H1 (cell line): ENCODE measurements around the gene LDB1.

ENCODE experiments used
- CEBPB ChIP-seq: IDR thresholded peaks from 2 replicates; pipeline ENCODE4 v1.6.1; 2012; ENCODE audit warnings: low read depth, low read length
- POLR2A ChIP-seq, 2 experiments: IDR thresholded peaks; 1 replicate in 1 of 2; 2 replicates in 1 of 2; pipeline ENCODE4 v1.6.1; 2011; ENCODE audit warnings: low read depth in 2 of 2, low read length in 2 of 2, mild to moderate bottlenecking in 2 of 2; ENCODE audit errors: control extremely low read depth in 1 of 2
- TCF12 ChIP-seq: IDR thresholded peaks from 2 replicates; pipeline ENCODE4 v1.6.1; 2011; ENCODE audit warnings: low read depth, mild to moderate bottlenecking, low read length
- TF ChIP-seq, protein P1 (sequence below), 3 experiments: IDR thresholded peaks; 1 replicate in 2 of 3; 2 replicates in 1 of 3; pipeline versions ENCODE4 v1.5.1 to v1.6.1; 2011; ENCODE audit warnings: low read length in 3 of 3, mild to moderate bottlenecking in 3 of 3, inconsistent platforms in 2 of 3, low read depth in 1 of 3, moderate library complexity in 1 of 3; ENCODE audit not compliant: insufficient read depth in 1 of 3; ENCODE audit errors: control extremely low read depth in 1 of 3

DNA sequence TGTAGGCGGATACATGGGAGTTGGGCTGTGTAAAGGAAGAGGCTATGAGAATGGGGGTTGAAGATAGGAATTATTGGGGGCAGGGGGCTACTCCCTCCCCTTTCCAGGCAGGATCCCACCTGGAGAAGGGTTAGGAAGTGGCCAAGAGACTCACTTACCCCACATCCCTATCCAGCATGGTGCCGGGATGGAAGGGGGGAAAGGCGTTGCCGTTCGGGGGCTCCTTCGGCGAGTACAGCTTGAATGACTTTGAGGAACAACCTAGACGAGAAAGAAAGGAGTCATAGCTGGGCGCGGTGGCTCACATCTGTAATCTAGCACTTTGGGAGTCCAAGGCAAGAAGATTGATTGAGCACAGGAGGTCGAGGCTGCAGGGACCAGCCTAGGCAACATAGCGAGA is 8.9 kb downstream of the LDB1 start:
- no peak for TF ChIP-seq CEBPB
- TF ChIP-seq, protein P1, sequence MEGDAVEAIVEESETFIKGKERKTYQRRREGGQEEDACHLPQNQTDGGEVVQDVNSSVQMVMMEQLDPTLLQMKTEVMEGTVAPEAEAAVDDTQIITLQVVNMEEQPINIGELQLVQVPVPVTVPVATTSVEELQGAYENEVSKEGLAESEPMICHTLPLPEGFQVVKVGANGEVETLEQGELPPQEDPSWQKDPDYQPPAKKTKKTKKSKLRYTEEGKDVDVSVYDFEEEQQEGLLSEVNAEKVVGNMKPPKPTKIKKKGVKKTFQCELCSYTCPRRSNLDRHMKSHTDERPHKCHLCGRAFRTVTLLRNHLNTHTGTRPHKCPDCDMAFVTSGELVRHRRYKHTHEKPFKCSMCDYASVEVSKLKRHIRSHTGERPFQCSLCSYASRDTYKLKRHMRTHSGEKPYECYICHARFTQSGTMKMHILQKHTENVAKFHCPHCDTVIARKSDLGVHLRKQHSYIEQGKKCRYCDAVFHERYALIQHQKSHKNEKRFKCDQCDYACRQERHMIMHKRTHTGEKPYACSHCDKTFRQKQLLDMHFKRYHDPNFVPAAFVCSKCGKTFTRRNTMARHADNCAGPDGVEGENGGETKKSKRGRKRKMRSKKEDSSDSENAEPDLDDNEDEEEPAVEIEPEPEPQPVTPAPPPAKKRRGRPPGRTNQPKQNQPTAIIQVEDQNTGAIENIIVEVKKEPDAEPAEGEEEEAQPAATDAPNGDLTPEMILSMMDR (IDR thresholded peaks at IDR 0.05; ENCODE audit: control extremely low read depth in 1 of 3, insufficient read depth in 1 of 3, low read depth in 1 of 3, low read length in 3 of 3) = no peak
- TF ChIP-seq TCF12 = no peak
- TF ChIP-seq POLR2A (IDR thresholded peaks at IDR 0.05; ENCODE audit: control extremely low read depth in 1 of 2, low read depth in 2 of 2, low read length in 2 of 2) = no peak
